ENCODE results near the gene SMAP1. TPM values are rescaled to one million over a fixed set of nuclear protein-coding genes. Genes with fewer than 3 reads are reported as not detected.
"Not testable (repeated sequence)": the region's sequence is repeated elsewhere in the genome, so short reads cannot be mapped to it uniquely, and the experiment has no call there.

The SMAP1 gene
- total and polyA plus RNA-seq, 10 donors: 12.0 to 28.2 (median 19.8) TPM

- Histone ChIP-seq H3K4me1 (no peaks in the 10 kb centered on the region), H3K27ac (no peak overlapping the region), H3K9me3 (peaks cover 0 to 20% (median 5%) of the 10 kb centered on the region in 8 donors), H3K36me3 (peaks cover 0 to 68% (median 17%) of the 10 kb centered on the region in 6 donors), H3K27me3 (replicated peaks in 1 of 7) (no peaks in the 10 kb centered on the region), H3K4me3 (no peak overlapping the region)
- 90 to 100% (median 97%) methylated on average over 2 of the region's 2 CpGs for WGBS, 5 donors
- TF ChIP-seq POLR2A (IDR thresholded peaks at IDR 0.05): no peak
- no peak for TF ChIP-seq CTCF (IDR thresholded peaks at IDR 0.05 in 8 of 11, conservative IDR thresholded peaks at IDR 0.05 in 3 of 11)
- TF ChIP-seq POLR2AphosphoS5 (IDR thresholded peaks at IDR 0.05): no peak
- intact Hi-C loops (cut with DNase I; ENCODE audit: low total_unique reads): no loop called here
- DNase-seq: no peak
Observed at GRCh38 chr6:70738028-70738427, 70.3 kb downstream of the SMAP1 start.

- H3K4me1 ChIP-seq: no peaks in the 10 kb centered on the region
- no peak overlapping the region for H3K4me3 ChIP-seq
- TF ChIP-seq CTCF (IDR thresholded peaks at IDR 0.05 in 8 of 11, conservative IDR thresholded peaks at IDR 0.05 in 3 of 11): no peak
- TF ChIP-seq POLR2A (IDR thresholded peaks at IDR 0.05): no peak
- TF ChIP-seq POLR2AphosphoS5 (IDR thresholded peaks at IDR 0.05): no peak
- DNase-seq: no peak
- intact Hi-C loops (cut with DNase I; ENCODE audit: low total_unique reads): no loop called here
- H3K9me3 ChIP-seq: peaks cover 0 to 25% (median 9%) of the 10 kb centered on the region in 8 donors
- H3K27me3 ChIP-seq (replicated peaks in 1 of 7): no peaks in the 10 kb centered on the region
- no peak overlapping the region for H3K27ac ChIP-seq
- peaks cover 0 to 62% (median 12%) of the 10 kb centered on the region in 6 donors for H3K36me3 ChIP-seq
- WGBS, 5 donors: 96 to 99% (median 98%) methylated on average over 2 of the region's 2 CpGs
Observed at GRCh38 chr6:70739534-70739933, 71.9 kb downstream of the SMAP1 start.

- not testable (repeated sequence) for H3K27me3 ChIP-seq (replicated peaks in 1 of 7)
Observed at GRCh38 chr6:70740746-70741145, 73.1 kb downstream of the SMAP1 start.

GRCh38 chr6:70742462-70742861, 74.8 kb downstream of the SMAP1 start:
- H3K27me3 ChIP-seq (replicated peaks in 1 of 7); DNase-seq; H3K27ac ChIP-seq; intact Hi-C loops (cut with DNase I; ENCODE audit: low total_unique reads); H3K4me3 ChIP-seq; H3K4me1 ChIP-seq: not testable (repeated sequence)
- peaks cover 0 to 41% (median 8%) of the 10 kb centered on the region in 6 donors for H3K36me3 ChIP-seq
- WGBS, 5 donors: 92 to 98% (median 95%) methylated on average over 3 of the region's 3 CpGs
- peaks cover 0 to 31% (median 14%) of the 10 kb centered on the region in 8 donors for H3K9me3 ChIP-seq

More at GRCh38 chr6:70740746-70741145, 73.1 kb downstream of the SMAP1 start:
- H3K4me3 ChIP-seq; H3K27ac ChIP-seq; H3K4me1 ChIP-seq; DNase-seq; intact Hi-C loops (cut with DNase I; ENCODE audit: low total_unique reads): not testable (repeated sequence)
- Histone ChIP-seq H3K9me3 (peaks cover 0 to 31% (median 14%) of the 10 kb centered on the region in 8 donors), H3K36me3 (peaks cover 0 to 50% (median 8%) of the 10 kb centered on the region in 6 donors)
- 82 to 98% (median 87%) methylated on average over 2 of the region's 2 CpGs for WGBS, 5 donors

GRCh38 chr6:70753870-70754380, 86.2 kb downstream of the SMAP1 start:
- H3K9me3 ChIP-seq: no peaks in the 10 kb centered on the region
- no peak overlapping the region for H3K27ac ChIP-seq
- TF ChIP-seq POLR2A (IDR thresholded peaks at IDR 0.05) (no peak), POLR2AphosphoS5 (IDR thresholded peaks at IDR 0.05) (no peak), CTCF (IDR thresholded peaks at IDR 0.05 in 8 of 11, conservative IDR thresholded peaks at IDR 0.05 in 3 of 11) (no peak)
- no peaks in the 10 kb centered on the region for H3K27me3 ChIP-seq (replicated peaks in 1 of 7)
- 65 to 93% (median 80%) methylated on average over 1 of the region's 1 CpG for WGBS, 5 donors
- intact Hi-C loops (cut with DNase I; ENCODE audit: low total_unique reads): no loop called here
- H3K4me1 ChIP-seq: no peaks in the 10 kb centered on the region
- H3K4me3 ChIP-seq: no peak overlapping the region
- no peak for DNase-seq
- H3K36me3 ChIP-seq: peaks cover 0 to 21% (median 8%) of the 10 kb centered on the region in 6 donors

All from spleen (tissue), 11 donors.